ENCODE results near the gene GLYAT. TPM values are rescaled to one million over a fixed set of nuclear protein-coding genes. Genes with fewer than 3 reads are reported as not detected.

GLYAT gene
- total and polyA plus RNA-seq, 2 experiments from 2014 or later, result 0.77 to 1.6 TPM

DNA sequence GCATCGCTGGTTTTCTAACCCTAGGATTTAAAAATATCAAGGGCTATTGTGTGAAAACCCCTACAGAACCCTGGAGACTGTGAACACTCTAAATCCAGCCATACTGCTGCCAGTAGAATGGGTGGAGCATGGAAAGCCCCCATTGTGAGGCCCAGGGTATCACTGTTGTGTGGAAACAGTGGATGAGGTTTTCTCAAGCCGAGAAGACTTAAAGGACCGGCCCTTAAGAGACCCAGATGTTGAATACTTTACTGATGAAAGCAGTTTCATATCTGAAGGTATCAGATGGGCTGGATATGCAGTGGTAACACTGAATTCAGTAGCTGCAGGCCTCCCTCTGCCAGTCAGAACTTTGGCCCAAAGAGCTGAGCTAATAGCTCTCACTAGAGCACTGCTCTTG lies 41.6 kb upstream of the GLYAT start:
- H4K20me1 ChIP-seq (ENCODE audit: insufficient read depth, poor library complexity, severe bottlenecking), result no peaks in the 10 kb centered on the region
- WGBS (ENCODE audit: low lambda C conversion rate, missing lambda C conversion rate), result 66% methylated on average over 3 of the region's 3 CpGs
- H3K4me1 ChIP-seq (ENCODE audit: insufficient read depth), result no peaks in the 10 kb centered on the region
- DNase-seq (ENCODE audit: low spot score), result no peak
- H3K4me2 ChIP-seq, result no peak overlapping the region
- H3K27ac ChIP-seq, result no peak overlapping the region
- H3K4me3 ChIP-seq, result no peak overlapping the region
- H3K79me2 ChIP-seq, result no peaks in the 10 kb centered on the region
- no peaks in the 10 kb centered on the region for H3K27me3 ChIP-seq
- no peak overlapping the region for H2AFZ ChIP-seq
- no peaks in the 10 kb centered on the region for H3K36me3 ChIP-seq (replicated peaks; ENCODE audit: insufficient read depth, low read depth)
- TF ChIP-seq EZH2 (IDR thresholded peaks at IDR 0.05; ENCODE audit: borderline replicate concordance), result no peak
- TF ChIP-seq, protein P1, sequence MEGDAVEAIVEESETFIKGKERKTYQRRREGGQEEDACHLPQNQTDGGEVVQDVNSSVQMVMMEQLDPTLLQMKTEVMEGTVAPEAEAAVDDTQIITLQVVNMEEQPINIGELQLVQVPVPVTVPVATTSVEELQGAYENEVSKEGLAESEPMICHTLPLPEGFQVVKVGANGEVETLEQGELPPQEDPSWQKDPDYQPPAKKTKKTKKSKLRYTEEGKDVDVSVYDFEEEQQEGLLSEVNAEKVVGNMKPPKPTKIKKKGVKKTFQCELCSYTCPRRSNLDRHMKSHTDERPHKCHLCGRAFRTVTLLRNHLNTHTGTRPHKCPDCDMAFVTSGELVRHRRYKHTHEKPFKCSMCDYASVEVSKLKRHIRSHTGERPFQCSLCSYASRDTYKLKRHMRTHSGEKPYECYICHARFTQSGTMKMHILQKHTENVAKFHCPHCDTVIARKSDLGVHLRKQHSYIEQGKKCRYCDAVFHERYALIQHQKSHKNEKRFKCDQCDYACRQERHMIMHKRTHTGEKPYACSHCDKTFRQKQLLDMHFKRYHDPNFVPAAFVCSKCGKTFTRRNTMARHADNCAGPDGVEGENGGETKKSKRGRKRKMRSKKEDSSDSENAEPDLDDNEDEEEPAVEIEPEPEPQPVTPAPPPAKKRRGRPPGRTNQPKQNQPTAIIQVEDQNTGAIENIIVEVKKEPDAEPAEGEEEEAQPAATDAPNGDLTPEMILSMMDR (IDR thresholded peaks at IDR 0.05; ENCODE audit: poor library complexity), result no peak
- no peak for TF ChIP-seq EZH2phosphoT487 (IDR thresholded peaks at IDR 0.05; ENCODE audit: low read depth, severe bottlenecking, unreplicated experiment)
- H3K9me3 ChIP-seq (ENCODE audit: low read depth), result no peaks in the 10 kb centered on the region
- no peaks in the 10 kb centered on the region for H3K9me2 ChIP-seq (replicated peaks; ENCODE audit: insufficient read depth)

DNA sequence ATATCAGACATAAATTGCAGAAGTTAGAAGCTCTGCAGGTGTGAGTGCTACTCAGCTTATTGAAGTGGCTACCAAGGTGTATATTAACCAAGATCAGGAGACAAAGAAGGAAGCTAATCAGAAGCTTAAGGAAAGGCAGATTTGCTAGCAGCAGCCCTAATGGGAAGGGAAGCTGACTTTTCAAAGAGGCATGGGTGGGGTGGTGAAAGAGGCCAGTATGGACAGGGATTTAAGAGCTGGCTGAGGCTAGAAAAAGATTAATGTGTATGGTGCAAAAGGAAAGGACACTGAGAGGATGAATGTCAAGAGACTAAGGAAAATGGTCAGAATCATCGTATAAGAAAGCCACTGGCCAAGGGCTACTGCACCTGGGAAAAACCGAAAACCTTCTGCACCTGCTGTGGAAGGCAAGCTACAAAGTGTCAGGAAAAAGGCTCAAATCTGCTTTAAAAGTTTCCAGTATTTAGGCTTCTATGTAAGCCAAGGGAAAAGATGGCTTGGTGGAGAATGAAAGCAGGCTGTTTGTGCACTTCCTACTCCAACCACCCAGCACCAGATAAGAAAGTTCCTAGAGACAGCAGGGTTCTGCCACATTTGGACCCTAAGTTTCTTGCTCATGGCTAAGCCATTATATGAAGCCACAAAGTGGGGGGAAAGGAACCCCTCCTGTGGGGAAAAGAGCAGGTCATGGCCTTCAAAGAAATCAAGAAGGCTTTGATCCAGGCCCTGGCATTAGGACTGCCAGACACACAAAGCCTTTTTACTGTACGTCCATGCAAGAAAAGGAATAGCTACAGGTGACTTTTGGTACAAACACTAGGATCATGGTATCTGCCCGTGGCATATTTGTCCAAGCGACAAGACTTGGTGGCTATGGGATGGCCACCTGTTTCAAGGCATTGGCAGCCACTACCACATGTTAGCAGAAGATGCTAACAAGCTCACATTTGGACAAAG lies 40.9 kb upstream of the GLYAT start:
- H3K4me3 ChIP-seq, result no peak overlapping the region
- DNase-seq (ENCODE audit: low spot score), result no peak
- no peaks in the 10 kb centered on the region for H4K20me1 ChIP-seq (ENCODE audit: insufficient read depth, poor library complexity, severe bottlenecking)
- no peaks in the 10 kb centered on the region for H3K9me2 ChIP-seq (replicated peaks; ENCODE audit: insufficient read depth)
- no peak overlapping the region for H3K27ac ChIP-seq
- H3K4me1 ChIP-seq (ENCODE audit: insufficient read depth), result no peaks in the 10 kb centered on the region
- H3K27me3 ChIP-seq, result no peaks in the 10 kb centered on the region
- no peak overlapping the region for H2AFZ ChIP-seq
- WGBS (ENCODE audit: low lambda C conversion rate, missing lambda C conversion rate), result 77% methylated on average over 5 of the region's 5 CpGs
- H3K9me3 ChIP-seq (ENCODE audit: low read depth), result no peaks in the 10 kb centered on the region
- H3K79me2 ChIP-seq, result no peaks in the 10 kb centered on the region
- no peaks in the 10 kb centered on the region for H3K36me3 ChIP-seq (replicated peaks; ENCODE audit: insufficient read depth, low read depth)
- TF ChIP-seq EZH2phosphoT487 (IDR thresholded peaks at IDR 0.05; ENCODE audit: low read depth, severe bottlenecking, unreplicated experiment) (no peak), EZH2 (IDR thresholded peaks at IDR 0.05; ENCODE audit: borderline replicate concordance) (no peak)
- TF ChIP-seq, protein P1 (IDR thresholded peaks at IDR 0.05; ENCODE audit: poor library complexity), result no peak
- H3K4me2 ChIP-seq, result no peak overlapping the region

DNA sequence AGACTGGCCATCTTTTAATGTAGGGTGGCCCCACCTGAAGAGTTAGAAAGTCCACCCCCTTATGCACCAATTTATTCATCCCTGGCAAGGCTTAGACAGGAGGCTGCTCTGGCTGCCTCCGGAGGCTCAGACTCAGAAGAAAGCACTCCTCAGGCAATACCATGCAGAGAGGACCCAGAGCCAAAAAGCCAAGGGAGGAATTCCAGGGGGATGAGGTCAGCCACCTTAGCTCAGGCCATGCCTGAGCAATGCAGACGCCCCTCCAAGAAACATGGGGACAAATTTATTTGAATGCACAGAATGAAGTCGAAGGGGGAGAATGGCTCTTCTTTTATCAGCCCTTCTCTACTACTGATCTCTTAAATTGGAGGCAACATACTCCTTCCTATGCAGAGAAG lies 39.7 kb upstream of the GLYAT start:
- Histone ChIP-seq H3K27me3 (no peaks in the 10 kb centered on the region), H3K4me3 (no peak overlapping the region), H3K36me3 (replicated peaks; ENCODE audit: insufficient read depth, low read depth) (no peaks in the 10 kb centered on the region), H3K4me2 (no peak overlapping the region), H2AFZ (no peak overlapping the region), H3K27ac (no peak overlapping the region), H3K9me2 (replicated peaks; ENCODE audit: insufficient read depth) (no peaks in the 10 kb centered on the region), H3K79me2 (no peaks in the 10 kb centered on the region), H4K20me1 (ENCODE audit: insufficient read depth, poor library complexity, severe bottlenecking) (no peaks in the 10 kb centered on the region), H3K9me3 (ENCODE audit: low read depth) (no peaks in the 10 kb centered on the region), H3K4me1 (ENCODE audit: insufficient read depth) (no peaks in the 10 kb centered on the region)
- no peak for DNase-seq (ENCODE audit: low spot score)
- 53% methylated on average over 3 of the region's 3 CpGs for WGBS (ENCODE audit: low lambda C conversion rate, missing lambda C conversion rate)
- TF ChIP-seq, protein P1 (IDR thresholded peaks at IDR 0.05; ENCODE audit: poor library complexity), result no peak
- TF ChIP-seq EZH2 (IDR thresholded peaks at IDR 0.05; ENCODE audit: borderline replicate concordance) (no peak), EZH2phosphoT487 (IDR thresholded peaks at IDR 0.05; ENCODE audit: low read depth, severe bottlenecking, unreplicated experiment) (no peak)

All from hepatocyte (in vitro differentiated cells).